NCI-H226 (cell line): Measurements from ENCODE around the gene OVOL1.

Experiments used
- DNase-seq: peaks from one replicate; pipeline ENCODE4 v3.0.0-alpha.2; 2015

OVOL1 gene

GRCh38 chr11:65778431-65778900, 8.4 kb upstream of the OVOL1 start:
- no peak for DNase-seq

DNA sequence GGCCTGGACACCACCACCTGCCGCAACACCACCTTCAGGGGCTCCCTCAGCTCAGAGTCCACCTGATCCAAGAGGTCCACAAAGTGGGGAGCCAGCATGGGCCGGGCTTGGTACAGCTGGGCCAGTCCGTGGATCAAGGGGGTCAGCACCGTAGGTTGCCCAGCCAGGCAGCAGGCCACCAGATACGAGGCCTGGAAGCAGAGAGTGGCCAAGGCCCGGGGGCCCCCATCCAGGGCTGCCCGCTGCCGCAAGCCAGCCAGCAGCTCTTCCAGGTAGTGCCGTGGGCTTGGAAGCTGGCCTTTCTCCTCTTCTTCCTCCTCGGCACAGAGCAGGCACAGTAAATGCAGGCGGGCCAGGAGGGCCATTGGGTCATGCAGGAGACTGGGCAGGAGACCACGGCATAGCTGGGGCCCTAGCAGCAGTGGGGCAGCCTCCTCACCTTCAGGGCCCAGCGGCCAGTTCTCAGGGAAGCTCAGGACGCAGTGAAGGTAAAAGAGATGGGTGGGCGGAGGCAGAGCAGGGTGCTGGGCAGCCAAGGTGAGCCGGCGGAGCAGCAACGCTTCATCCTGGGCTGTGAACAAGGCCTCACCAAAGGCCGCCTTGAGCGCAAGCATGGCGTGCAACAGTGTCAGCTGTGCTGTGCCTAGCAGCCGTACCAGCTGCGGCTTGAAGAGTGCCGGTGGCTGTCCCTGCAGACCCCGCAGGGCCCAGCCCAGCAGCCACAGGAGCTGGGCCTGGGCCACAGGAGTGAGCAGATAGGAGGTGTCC, 7.8 kb upstream of the OVOL1 start:
- no peak for DNase-seq

GRCh38 chr11:65779669-65779918, 7.3 kb upstream of the OVOL1 start:
- DNase-seq: no peak

GRCh38 chr11:65779919-65780769, 6.7 kb upstream of the OVOL1 start:
- peak; percentile 62 for DNase-seq

DNA sequence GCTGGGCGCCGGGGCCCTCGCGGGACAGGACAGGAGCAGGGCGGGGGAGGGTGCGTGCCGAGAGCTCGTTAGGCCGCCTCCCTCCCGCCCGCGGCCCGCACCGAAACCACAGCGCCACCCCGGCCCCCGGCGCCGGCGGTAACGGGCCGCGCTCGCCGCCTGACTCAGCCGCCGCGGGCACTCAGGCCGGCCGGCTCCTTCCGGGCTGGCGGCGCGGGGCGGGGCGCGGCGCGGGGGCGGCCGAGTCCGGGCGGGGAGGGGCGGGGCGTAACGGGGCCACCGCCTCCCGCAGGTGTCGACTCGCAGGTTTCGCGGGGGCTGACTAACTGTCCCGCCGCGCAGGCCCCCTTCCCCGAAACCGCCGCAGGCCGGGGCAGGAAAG, 6.1 kb upstream of the OVOL1 start, which contains the start of gene AP5B1:
Gene AP5B1 (minus strand): TSS at position 207 of the 382 bp plus-strand sequence. CDS start 385 bp downstream, outside the sequence.
- peak; percentile 53 for DNase-seq

- no peak for DNase-seq
Observed at GRCh38 chr11:65781152-65781961, 5.5 kb upstream of the OVOL1 start.

- DNase-seq: no peak
Observed at GRCh38 chr11:65781962-65782815, 4.7 kb upstream of the OVOL1 start.

GRCh38 chr11:65782816-65783228, 4.0 kb upstream of the OVOL1 start:
- DNase-seq: no peak

- DNase-seq: no peak
Observed at GRCh38 chr11:65785319-65786007, 1.4 kb upstream of the OVOL1 start.

DNA sequence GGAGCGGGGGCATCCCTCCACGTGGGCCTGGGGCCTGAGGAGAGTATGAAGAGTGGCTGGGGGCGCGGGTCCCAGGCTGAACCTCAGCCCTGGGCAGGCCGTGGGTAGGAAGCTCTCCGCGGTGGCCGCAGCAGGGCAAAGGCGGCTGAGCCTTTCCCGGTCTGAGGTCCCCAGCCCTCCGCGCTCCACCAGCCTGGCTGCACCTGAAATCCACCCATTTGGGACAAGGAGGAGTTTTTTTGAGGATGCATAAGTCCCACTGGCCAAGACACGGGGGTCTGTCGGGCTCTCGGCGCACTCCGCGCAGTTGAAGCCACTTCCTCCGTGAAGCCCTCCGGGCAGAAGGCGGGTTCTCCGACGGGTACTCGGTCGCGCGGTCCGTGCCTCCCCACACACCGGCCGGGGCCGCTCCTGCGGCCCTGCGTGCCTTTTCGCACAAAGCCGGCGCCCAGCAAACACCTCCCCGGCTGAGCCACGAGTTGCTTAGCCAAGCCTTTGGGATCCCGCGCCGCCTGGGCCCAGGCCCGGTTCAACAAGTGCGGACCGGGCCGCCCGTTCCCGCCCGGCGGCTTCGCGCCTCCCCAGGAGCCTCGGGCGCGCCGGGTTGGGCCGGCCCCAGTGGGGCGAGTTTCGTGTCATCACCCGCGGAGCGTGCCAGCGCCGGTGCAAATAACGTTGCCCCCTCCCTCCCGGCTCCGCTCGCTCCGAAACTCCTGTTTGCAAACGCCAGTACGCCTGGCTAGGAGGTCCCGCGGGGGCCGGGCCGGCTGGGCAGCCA, 666 bp upstream of the OVOL1 start:
- DNase-seq: no peak

- no peak for DNase-seq
Observed at GRCh38 chr11:65787649-65788622, 1.1 kb downstream of the OVOL1 start.

GRCh38 chr11:65788821-65789220, 2.0 kb downstream of the OVOL1 start:
- no peak for DNase-seq

DNA sequence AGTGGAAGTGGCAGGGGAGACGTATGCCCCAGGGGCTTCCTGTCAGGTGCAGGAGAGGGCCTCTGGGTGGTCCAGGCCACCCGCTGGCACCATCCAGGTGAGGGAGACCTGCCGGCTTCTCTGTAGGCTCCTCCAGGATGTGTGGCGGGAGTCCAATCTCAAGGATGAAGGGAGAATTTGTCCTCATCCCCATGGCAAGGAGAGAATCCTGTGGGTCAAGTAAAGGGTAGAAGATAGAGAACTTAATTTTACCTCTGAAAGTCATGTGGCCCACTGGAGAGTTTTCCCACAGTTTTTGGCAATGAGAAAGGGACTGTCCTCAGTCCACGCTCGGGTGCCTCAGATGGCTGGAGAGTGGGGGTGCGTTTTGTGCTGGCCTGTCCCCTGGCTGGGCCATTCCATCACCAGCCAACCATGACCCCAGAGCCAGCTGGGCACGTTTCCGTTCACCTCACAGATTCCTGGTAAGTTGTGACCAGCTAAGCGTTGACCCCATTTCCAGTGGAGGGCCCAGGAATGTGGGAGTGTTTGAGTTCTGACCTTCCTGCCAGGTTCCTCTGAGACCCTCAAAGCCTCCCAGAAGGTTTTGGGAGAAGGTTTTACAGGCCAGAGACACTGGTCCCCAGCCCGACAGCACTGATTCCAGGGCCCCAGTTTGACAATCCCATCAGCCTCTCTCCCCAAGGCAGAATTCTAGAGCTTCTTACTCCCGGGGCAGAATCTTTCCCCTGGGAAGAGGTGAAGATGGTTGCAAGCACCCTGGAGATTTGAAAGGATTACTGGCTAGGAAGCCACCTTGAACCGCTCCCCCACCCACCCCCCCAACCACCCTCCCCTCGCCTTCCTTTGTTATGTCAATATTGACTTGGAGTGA, 2.6 kb downstream of the OVOL1 start:
- DNase-seq: no peak

DNA sequence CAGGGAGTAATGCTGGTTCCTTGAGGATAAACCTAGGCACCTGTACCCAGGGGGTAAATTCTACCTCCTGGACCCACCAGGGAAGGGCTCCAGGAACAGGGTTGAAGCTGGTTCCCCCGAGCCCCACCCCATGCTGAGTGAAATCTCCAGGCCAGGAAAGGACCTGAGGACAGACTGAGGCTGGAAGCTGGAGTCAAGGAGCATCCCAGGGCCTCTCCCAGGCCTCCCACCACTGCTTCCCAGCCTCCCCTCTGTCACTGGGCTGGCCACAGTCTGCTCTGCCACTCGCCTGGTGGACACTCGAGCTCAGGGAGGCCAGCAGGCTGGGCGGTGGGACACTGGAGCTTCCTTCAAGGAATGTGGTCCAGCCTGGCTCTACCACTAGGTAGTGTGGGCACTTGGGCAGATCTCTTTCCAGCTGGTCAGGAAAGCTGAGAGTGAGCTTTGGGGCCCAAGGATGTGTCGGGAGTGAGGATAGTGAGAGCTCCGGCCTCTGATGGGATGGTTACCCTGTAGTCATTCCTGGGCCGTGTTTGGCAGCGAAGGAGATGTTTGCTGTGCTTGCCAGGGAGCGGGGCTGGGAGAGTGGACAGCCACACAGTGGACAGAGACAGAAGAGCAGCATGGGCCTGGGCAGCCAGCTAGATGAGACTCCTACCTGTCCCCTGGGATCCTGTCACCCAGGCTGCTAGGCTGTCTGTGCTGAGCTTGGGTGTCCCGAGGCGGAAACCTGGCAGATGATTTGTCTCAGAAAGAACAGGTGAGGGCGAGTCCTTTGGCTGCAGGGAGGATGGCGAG, 3.4 kb downstream of the OVOL1 start:
- no peak for DNase-seq

GRCh38 chr11:65790902-65791650, 4.2 kb downstream of the OVOL1 start:
- DNase-seq: no peak

- no peak for DNase-seq
Observed at GRCh38 chr11:65791719-65792213, 4.9 kb downstream of the OVOL1 start.

- DNase-seq: no peak
Observed at GRCh38 chr11:65792456-65792855, 5.6 kb downstream of the OVOL1 start.
